Adrenal gland (tissue), 12 donors: ENCODE data around the gene HECW1. TPM values are rescaled to one million over a fixed set of nuclear protein-coding genes. Genes with fewer than 3 reads are reported as not detected.

ENCODE experiments used
- DNase-seq, 7 donors: peaks; one replicate each; pipeline ENCODE4 v3.0.0-alpha.2; 2019 to 2020
- H3K27ac ChIP-seq, 5 donors: fragments of 200-600 bp; sonication (generic) in 4 of 5; 1 replicate in 3 of 5; 2 replicates in 2 of 5; pipeline versions ENCODE4 v1.5.1 to v1.8.0; 2016 to 2020; ENCODE audit warnings: mild to moderate bottlenecking in 1 of 5
- H3K27me3 ChIP-seq: fragments of 200-600 bp; 2 replicates; pipeline ENCODE4 v1.8.0; 2021
- H3K36me3 ChIP-seq, 2 donors: fragments of 200-600 bp; replicated peaks in 1 of 2; 1 replicate in 1 of 2; 2 replicates in 1 of 2; pipeline versions ENCODE4 v1.5.1 to v1.8.0; 2018 to 2022
- H3K4me1 ChIP-seq, 2 donors: fragments of 200-600 bp; replicated peaks in 1 of 2; 1 replicate in 1 of 2; 2 replicates in 1 of 2; pipeline versions ENCODE4 v1.5.1 to v1.8.0; 2018 to 2021
- H3K4me3 ChIP-seq, 4 donors: fragments of 200-600 bp; sonication (generic) in 3 of 4; one replicate each; pipeline ENCODE4 v1.5.1; 2016 to 2018
- H3K9me3 ChIP-seq, 3 donors: fragments of 200-600 bp; sonication (generic) in 1 of 3; replicated peaks in 1 of 3; 1 replicate in 2 of 3; 2 replicates in 1 of 3; pipeline versions ENCODE4 v1.5.1 to v1.8.0; 2016 to 2021
- POLR2A ChIP-seq, 2 donors: fragments of 450-650 bp; IDR thresholded peaks; one replicate each; pipeline ENCODE4 v1.6.1; 2017; ENCODE audit warnings: antibody characterized with exemption in 2 of 2, mild to moderate bottlenecking in 2 of 2, moderate library complexity in 1 of 2
- WGBS, 4 donors: extraction: QIAGEN DNeasy Blood & Tissue Kit in 2 of 4; methylation state at CpG; one replicate each; pipeline versions ENCODE4 v1.1.5 to v1.1.7; 2013 to 2017; 5-methylcytosine and 5-hydroxymethylcytosine counted together
- intact Hi-C, 2 donors: fragments of 100-400 bp; cut with DNase I; formaldehyde crosslinking; loops; one replicate each; pipeline versions ENCODE4 v1.14.1 to v1.15.0; 2022 to 2023
- polyA plus RNA-seq, 3 donors: library from polyadenylated mRNA; stranded (reverse); fragments of 200-250 nt in 2 of 3; fragments of 350-450 nt in 1 of 3; fragmentation: Illumina TruSeq in 1 of 3; extraction: RNeasy Lipid Tissue Mini Kit (QIAGEN cat#74804) in 1 of 3; gene quantifications; one replicate each; pipeline ENCODE4 v1.2.3, GENCODE V29; 2013 to 2014
- total RNA-seq, 9 donors: library from RNA; depleted of rRNA in 4 of 9; stranded (reverse); fragments of >200 nt in 4 of 9; fragments of 120-200 nt in 1 of 9; fragmentation: NEBNext Ultra II Directional in 1 of 9; extraction: Animal tissue kit (Norgen Biotek cat#: 25700) in 1 of 9; gene quantifications; one replicate each; pipeline versions ENCODE4 v1.1.0 to v1.2.4, GENCODE V29; 2013 to 2023
- TF ChIP-seq, protein P1 (sequence below), 6 experiments: fragments of 450-650 bp in 4 of 6; fragments of 200-600 bp in 2 of 6; sonication (generic) in 1 of 6; IDR thresholded peaks; 1 replicate in 5 of 6; 2 replicates in 1 of 6; pipeline versions ENCODE4 v1.5.1 to v1.8.0; 2016 to 2021; ENCODE audit warnings: antibody characterized with exemption in 6 of 6, mild to moderate bottlenecking in 2 of 6, moderate library complexity in 1 of 6
- donor health status: healthy with polysubstance abuse.
- donor health status: Bipolar disorder and iron deficiency.
- donor health status: DM: yes; HTN: yes; CAD: no.
- donor health status: DM: no; HTN: no; CAD: no.
- donor health status: DM: no; HTN: no; CAD: no.
- donor health status: DM: yes; HTN: yes; CAD: no.

The HECW1 gene
- total and polyA plus RNA-seq, 12 donors: under 0.01 to 3.2 (median 0.06) TPM; not detected in 4

- Histone ChIP-seq H3K4me3 (no peak overlapping the region), H3K9me3 (no peaks in the 10 kb centered on the region), H3K27me3 (peaks cover 3% of the 10 kb centered on the region), H3K4me1 (no peaks in the 10 kb centered on the region), H3K27ac (no peak overlapping the region), H3K36me3 (no peaks in the 10 kb centered on the region)
- 54 to 79% (median 72%) methylated on average over 2 of the region's 2 CpGs for WGBS, 4 donors
- intact Hi-C loops: no loop called here
- no peak for DNase-seq
- no peak for TF ChIP-seq POLR2A (IDR thresholded peaks at IDR 0.05)
- TF ChIP-seq, protein P1, sequence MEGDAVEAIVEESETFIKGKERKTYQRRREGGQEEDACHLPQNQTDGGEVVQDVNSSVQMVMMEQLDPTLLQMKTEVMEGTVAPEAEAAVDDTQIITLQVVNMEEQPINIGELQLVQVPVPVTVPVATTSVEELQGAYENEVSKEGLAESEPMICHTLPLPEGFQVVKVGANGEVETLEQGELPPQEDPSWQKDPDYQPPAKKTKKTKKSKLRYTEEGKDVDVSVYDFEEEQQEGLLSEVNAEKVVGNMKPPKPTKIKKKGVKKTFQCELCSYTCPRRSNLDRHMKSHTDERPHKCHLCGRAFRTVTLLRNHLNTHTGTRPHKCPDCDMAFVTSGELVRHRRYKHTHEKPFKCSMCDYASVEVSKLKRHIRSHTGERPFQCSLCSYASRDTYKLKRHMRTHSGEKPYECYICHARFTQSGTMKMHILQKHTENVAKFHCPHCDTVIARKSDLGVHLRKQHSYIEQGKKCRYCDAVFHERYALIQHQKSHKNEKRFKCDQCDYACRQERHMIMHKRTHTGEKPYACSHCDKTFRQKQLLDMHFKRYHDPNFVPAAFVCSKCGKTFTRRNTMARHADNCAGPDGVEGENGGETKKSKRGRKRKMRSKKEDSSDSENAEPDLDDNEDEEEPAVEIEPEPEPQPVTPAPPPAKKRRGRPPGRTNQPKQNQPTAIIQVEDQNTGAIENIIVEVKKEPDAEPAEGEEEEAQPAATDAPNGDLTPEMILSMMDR (IDR thresholded peaks at IDR 0.05): no peak
These were observed 119.9 kb downstream of the HECW1 start for GRCh38 chr7:43232366-43232765.

- peaks cover 3% of the 10 kb centered on the region for H3K27me3 ChIP-seq
- no peaks in the 10 kb centered on the region for H3K4me1 ChIP-seq
- WGBS, 4 donors: 58 to 73% (median 64%) methylated on average over 5 of the region's 5 CpGs
- no peak overlapping the region for H3K4me3 ChIP-seq
- intact Hi-C loops: no loop called here
- H3K36me3 ChIP-seq: no peaks in the 10 kb centered on the region
- no peak for TF ChIP-seq POLR2A (IDR thresholded peaks at IDR 0.05)
- TF ChIP-seq, protein P1 (IDR thresholded peaks at IDR 0.05): no peak
- no peak for DNase-seq
- no peaks in the 10 kb centered on the region for H3K9me3 ChIP-seq
- no peak overlapping the region for H3K27ac ChIP-seq
These were observed 121.6 kb downstream of the HECW1 start for GRCh38 chr7:43234073-43234472.

GRCh38 chr7:43234968-43235367 is 122.5 kb downstream of the HECW1 start:
- no peaks in the 10 kb centered on the region for H3K36me3 ChIP-seq
- DNase-seq: no peak
- H3K4me3 ChIP-seq: no peak overlapping the region
- no peaks in the 10 kb centered on the region for H3K9me3 ChIP-seq
- no peaks in the 10 kb centered on the region for H3K4me1 ChIP-seq
- no peak for TF ChIP-seq POLR2A (IDR thresholded peaks at IDR 0.05)
- TF ChIP-seq, protein P1 (IDR thresholded peaks at IDR 0.05): no peak
- WGBS, 4 donors: 77 to 87% (median 84%) methylated on average over 1 to 4 of the region's 4 CpGs
- H3K27ac ChIP-seq: no peak overlapping the region
- intact Hi-C loops: no loop called here
- H3K27me3 ChIP-seq: peaks cover 3% of the 10 kb centered on the region

- intact Hi-C loops: no loop called here
- no peaks in the 10 kb centered on the region for H3K36me3 ChIP-seq
- WGBS, 4 donors: 69 to 92% (median 81%) methylated on average over 4 to 6 of the region's 6 CpGs
These were observed 128.1 kb downstream of the HECW1 start for GRCh38 chr7:43240565-43240964.

GRCh38 chr7:43242628-43243255 is 130.3 kb downstream of the HECW1 start:
- Histone ChIP-seq H3K27me3 (no peaks in the 10 kb centered on the region), H3K9me3 (no peaks in the 10 kb centered on the region), H3K27ac (no peak overlapping the region), H3K4me3 (no peak overlapping the region), H3K36me3 (no peaks in the 10 kb centered on the region), H3K4me1 (no peaks in the 10 kb centered on the region)
- 83 to 91% (median 89%) methylated on average over 11 to 13 of the region's 13 CpGs for WGBS, 4 donors
- TF ChIP-seq POLR2A (IDR thresholded peaks at IDR 0.05): no peak
- TF ChIP-seq, protein P1 (IDR thresholded peaks at IDR 0.05): no peak
- intact Hi-C loops: no loop called here
- no peak for DNase-seq

More at GRCh38 chr7:43240565-43240964, 128.1 kb downstream of the HECW1 start:
- no peak for TF ChIP-seq POLR2A (IDR thresholded peaks at IDR 0.05)
- Histone ChIP-seq H3K27me3 (no peaks in the 10 kb centered on the region), H3K4me1 (no peaks in the 10 kb centered on the region), H3K9me3 (no peaks in the 10 kb centered on the region), H3K27ac (no peak overlapping the region), H3K4me3 (no peak overlapping the region)
- DNase-seq: no peak
